ENCODE measurements around the gene DHFR.

The DHFR gene

DNA sequence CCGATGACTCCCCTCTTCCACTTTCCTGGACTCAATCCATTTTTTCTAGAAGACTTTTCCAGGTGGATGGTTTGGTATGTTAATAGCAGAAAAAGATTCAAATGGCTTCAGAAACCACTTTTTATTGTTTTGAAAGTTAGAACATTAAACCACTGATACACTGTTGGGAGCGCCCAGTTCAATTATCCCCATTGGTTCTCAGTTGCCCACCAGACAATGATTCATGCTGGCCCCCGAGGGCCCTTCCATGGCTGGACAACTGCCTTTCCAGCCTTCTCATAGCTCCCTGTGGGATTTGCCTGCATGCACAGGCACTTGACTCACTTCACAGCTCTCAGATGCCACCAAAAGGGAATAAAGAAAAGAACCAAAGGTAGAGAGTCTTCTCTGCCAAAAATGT, 63.4 kb downstream of the DHFR start:
- no peak for ATAC-seq
- TF ChIP-seq ZFP3 (CRISPR knock-in tag; IDR thresholded peaks at IDR 0.05) (no peak), SNAI2 (CRISPR knock-in tag; IDR thresholded peaks at IDR 0.05) (no peak), ZNF8 (CRISPR knock-in tag; IDR thresholded peaks at IDR 0.05) (no peak), RARB (CRISPR knock-in tag; IDR thresholded peaks at IDR 0.05) (no peak), CSDC2 (CRISPR knock-in tag; IDR thresholded peaks at IDR 0.05) (no peak), ESRRG (CRISPR knock-in tag; IDR thresholded peaks at IDR 0.05) (no peak), ZNF70 (CRISPR knock-in tag; IDR thresholded peaks at IDR 0.05) (no peak), ZNF565 (CRISPR knock-in tag; conservative IDR thresholded peaks at IDR 0.05; ENCODE audit: low read depth) (no peak)
- TF ChIP-seq, protein P1, sequence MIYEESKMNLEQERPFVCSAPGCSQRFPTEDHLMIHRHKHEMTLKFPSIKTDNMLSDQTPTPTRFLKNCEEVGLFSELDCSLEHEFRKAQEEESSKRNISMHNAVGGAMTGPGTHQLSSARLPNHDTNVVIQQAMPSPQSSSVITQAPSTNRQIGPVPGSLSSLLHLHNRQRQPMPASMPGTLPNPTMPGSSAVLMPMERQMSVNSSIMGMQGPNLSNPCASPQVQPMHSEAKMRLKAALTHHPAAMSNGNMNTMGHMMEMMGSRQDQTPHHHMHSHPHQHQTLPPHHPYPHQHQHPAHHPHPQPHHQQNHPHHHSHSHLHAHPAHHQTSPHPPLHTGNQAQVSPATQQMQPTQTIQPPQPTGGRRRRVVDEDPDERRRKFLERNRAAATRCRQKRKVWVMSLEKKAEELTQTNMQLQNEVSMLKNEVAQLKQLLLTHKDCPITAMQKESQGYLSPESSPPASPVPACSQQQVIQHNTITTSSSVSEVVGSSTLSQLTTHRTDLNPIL (CRISPR knock-in tag; IDR thresholded peaks at IDR 0.05; ENCODE audit: low read depth), result no peak
- TF ChIP-seq, protein P2, sequence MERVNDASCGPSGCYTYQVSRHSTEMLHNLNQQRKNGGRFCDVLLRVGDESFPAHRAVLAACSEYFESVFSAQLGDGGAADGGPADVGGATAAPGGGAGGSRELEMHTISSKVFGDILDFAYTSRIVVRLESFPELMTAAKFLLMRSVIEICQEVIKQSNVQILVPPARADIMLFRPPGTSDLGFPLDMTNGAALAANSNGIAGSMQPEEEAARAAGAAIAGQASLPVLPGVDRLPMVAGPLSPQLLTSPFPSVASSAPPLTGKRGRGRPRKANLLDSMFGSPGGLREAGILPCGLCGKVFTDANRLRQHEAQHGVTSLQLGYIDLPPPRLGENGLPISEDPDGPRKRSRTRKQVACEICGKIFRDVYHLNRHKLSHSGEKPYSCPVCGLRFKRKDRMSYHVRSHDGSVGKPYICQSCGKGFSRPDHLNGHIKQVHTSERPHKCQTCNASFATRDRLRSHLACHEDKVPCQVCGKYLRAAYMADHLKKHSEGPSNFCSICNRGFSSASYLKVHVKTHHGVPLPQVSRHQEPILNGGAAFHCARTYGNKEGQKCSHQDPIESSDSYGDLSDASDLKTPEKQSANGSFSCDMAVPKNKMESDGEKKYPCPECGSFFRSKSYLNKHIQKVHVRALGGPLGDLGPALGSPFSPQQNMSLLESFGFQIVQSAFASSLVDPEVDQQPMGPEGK (CRISPR knock-in tag; IDR thresholded peaks at IDR 0.05; ENCODE audit: borderline replicate concordance), result no peak
- TF ChIP-seq, protein P3, sequence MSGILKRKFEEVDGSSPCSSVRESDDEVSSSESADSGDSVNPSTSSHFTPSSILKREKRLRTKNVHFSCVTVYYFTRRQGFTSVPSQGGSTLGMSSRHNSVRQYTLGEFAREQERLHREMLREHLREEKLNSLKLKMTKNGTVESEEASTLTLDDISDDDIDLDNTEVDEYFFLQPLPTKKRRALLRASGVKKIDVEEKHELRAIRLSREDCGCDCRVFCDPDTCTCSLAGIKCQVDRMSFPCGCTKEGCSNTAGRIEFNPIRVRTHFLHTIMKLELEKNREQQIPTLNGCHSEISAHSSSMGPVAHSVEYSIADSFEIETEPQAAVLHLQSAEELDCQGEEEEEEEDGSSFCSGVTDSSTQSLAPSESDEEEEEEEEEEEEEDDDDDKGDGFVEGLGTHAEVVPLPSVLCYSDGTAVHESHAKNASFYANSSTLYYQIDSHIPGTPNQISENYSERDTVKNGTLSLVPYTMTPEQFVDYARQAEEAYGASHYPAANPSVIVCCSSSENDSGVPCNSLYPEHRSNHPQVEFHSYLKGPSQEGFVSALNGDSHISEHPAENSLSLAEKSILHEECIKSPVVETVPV (CRISPR knock-in tag; IDR thresholded peaks at IDR 0.05), result no peak

DNA sequence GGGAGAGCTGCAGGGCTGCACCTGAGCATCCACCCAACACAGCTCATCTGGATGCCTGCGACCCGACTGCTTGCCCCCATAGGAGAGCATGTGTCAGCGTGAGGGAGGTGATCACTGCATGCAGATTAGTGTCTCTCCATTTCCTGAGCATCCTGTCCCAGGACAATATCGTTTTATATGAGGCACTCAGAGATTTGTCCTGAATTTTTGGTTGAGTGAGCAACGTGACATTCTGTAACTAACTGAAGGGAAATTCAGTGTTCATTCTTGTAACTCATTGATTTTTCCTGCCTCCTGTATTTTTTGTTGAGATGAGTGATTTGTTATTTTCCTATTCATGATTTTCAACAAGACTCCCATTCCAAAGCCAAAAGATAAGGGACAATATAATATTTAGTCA, 64.0 kb downstream of the DHFR start:
- TF ChIP-seq ZNF70 (CRISPR knock-in tag; IDR thresholded peaks at IDR 0.05), result no peak
- TF ChIP-seq, protein P1 (CRISPR knock-in tag; IDR thresholded peaks at IDR 0.05; ENCODE audit: low read depth), result no peak
- TF ChIP-seq ZNF565 (CRISPR knock-in tag; conservative IDR thresholded peaks at IDR 0.05; ENCODE audit: low read depth), result no peak
- TF ChIP-seq ZNF8 (CRISPR knock-in tag; IDR thresholded peaks at IDR 0.05), result no peak
- no peak for TF ChIP-seq PPARA (CRISPR knock-in tag; IDR thresholded peaks at IDR 0.05; ENCODE audit: borderline replicate concordance)
- TF ChIP-seq, protein P2 (CRISPR knock-in tag; IDR thresholded peaks at IDR 0.05; ENCODE audit: borderline replicate concordance), result no peak
- no peak for TF ChIP-seq OSR1 (CRISPR knock-in tag; IDR thresholded peaks at IDR 0.05)
- no peak for TF ChIP-seq ARNTL (CRISPR knock-in tag; IDR thresholded peaks at IDR 0.05; ENCODE audit: borderline replicate concordance, low read depth)
- TF ChIP-seq ZC3H10 (CRISPR knock-in tag; IDR thresholded peaks at IDR 0.05), result no peak
- TF ChIP-seq ZFP30 (CRISPR knock-in tag; IDR thresholded peaks at IDR 0.05), result no peak
- TF ChIP-seq SNAI2 (CRISPR knock-in tag; IDR thresholded peaks at IDR 0.05), result no peak
- no peak for TF ChIP-seq GLIS3 (CRISPR knock-in tag; IDR thresholded peaks at IDR 0.05)
- no peak for ATAC-seq

DNA sequence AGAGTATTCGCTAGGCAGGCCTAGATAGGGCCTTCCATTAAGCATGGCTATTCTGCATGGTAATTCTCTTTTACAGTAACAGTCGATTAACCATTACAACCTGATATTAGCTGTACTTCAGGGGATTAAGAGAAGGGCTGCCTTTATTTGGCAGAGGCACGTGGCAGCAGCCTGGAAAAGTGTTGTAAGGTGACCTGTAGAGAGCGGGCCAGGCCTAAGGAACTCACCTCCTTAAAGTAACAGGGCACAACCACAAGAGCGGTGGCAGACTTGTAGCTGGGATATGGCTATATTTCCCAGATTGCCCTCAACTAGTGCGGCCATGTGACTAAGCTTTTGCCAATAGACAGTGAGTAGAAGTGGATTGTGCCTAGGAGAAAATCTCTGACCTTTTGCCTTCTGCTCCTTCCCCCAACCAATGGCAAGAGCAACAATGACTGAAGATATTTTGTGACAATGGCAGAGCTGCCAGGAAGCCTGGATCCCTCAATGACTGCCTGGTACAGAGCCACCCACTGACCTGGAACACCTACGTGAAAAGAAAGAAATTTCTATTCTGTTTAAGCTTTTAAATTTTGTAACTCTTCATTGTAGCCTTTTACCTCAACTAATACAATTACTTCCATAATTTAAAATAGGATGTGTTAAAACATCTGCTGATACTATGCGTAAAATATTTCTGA, 65.8 kb downstream of the DHFR start:
- no peak for ATAC-seq
- TF ChIP-seq ZNF565 (CRISPR knock-in tag; conservative IDR thresholded peaks at IDR 0.05; ENCODE audit: low read depth) (no peak), GLIS3 (CRISPR knock-in tag; IDR thresholded peaks at IDR 0.05) (no peak), ZFP3 (CRISPR knock-in tag; IDR thresholded peaks at IDR 0.05) (no peak), ZC3H10 (CRISPR knock-in tag; IDR thresholded peaks at IDR 0.05) (no peak), ZFP30 (CRISPR knock-in tag; IDR thresholded peaks at IDR 0.05) (no peak), ZNF8 (CRISPR knock-in tag; IDR thresholded peaks at IDR 0.05) (no peak), PPARA (CRISPR knock-in tag; IDR thresholded peaks at IDR 0.05; ENCODE audit: borderline replicate concordance) (no peak), ESRRG (CRISPR knock-in tag; IDR thresholded peaks at IDR 0.05) (no peak), CSDC2 (CRISPR knock-in tag; IDR thresholded peaks at IDR 0.05) (no peak), BACH2 (CRISPR knock-in tag; IDR thresholded peaks at IDR 0.05; ENCODE audit: borderline replicate concordance) (no peak), OSR1 (CRISPR knock-in tag; IDR thresholded peaks at IDR 0.05) (no peak), RARB (CRISPR knock-in tag; IDR thresholded peaks at IDR 0.05) (no peak), TCF4 (CRISPR knock-in tag; IDR thresholded peaks at IDR 0.05; ENCODE audit: borderline replicate concordance) (no peak)
- TF ChIP-seq, protein P1 (CRISPR knock-in tag; IDR thresholded peaks at IDR 0.05; ENCODE audit: low read depth), result no peak
- TF ChIP-seq, protein P3 (CRISPR knock-in tag; IDR thresholded peaks at IDR 0.05), result no peak
- TF ChIP-seq, protein P2 (CRISPR knock-in tag; IDR thresholded peaks at IDR 0.05; ENCODE audit: borderline replicate concordance), result no peak
- TF ChIP-seq, protein P4, sequence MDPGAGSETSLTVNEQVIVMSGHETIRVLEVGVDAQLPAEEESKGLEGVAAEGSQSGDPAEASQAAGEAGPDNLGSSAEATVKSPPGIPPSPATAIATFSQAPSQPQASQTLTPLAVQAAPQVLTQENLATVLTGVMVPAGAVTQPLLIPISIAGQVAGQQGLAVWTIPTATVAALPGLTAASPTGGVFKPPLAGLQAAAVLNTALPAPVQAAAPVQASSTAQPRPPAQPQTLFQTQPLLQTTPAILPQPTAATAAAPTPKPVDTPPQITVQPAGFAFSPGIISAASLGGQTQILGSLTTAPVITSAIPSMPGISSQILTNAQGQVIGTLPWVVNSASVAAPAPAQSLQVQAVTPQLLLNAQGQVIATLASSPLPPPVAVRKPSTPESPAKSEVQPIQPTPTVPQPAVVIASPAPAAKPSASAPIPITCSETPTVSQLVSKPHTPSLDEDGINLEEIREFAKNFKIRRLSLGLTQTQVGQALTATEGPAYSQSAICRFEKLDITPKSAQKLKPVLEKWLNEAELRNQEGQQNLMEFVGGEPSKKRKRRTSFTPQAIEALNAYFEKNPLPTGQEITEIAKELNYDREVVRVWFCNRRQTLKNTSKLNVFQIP (CRISPR knock-in tag; IDR thresholded peaks at IDR 0.05; ENCODE audit: borderline replicate concordance, low read depth), result no peak
